B cell (primary cell): ENCODE results near the gene MAP2K7. TPM values are rescaled to one million over a fixed set of nuclear protein-coding genes. Genes with fewer than 3 reads are reported as not detected.

Experiments
- ATAC-seq: fragments of 200-7000 bp; cut with Tn5 transposase; one replicate; pipeline ENCODE4 v1.10.0; 2021; ENCODE audit warnings: low read depth, mild to moderate bottlenecking, moderate number of reproducible peaks, moderate library complexity
- CTCF ChIA-PET: fragments of 350-600 bp; sonication (Branson Sonifier 250); formaldehyde crosslinking; loops from one replicate; lab custom pipeline; 2021; ENCODE audit warnings: antibody characterized with exemption, inconsistent platforms; lab: Charles Lee
- POLR2A ChIA-PET: fragments of 350-600 bp; sonication (Branson Sonifier 250); formaldehyde crosslinking; loops from one replicate; lab custom pipeline; 2021; ENCODE audit warnings: antibody characterized with exemption; lab: Charles Lee
- DNase-seq: peaks from one replicate; pipeline ENCODE4 v3.0.0; 2013
- H2AFZ ChIP-seq: 2 replicates; pipeline ENCODE4 v1.6.1; 2012; ENCODE audit warnings: mild to moderate bottlenecking, low read depth, low read length; ENCODE audit not compliant: insufficient read depth, poor library complexity, severe bottlenecking
- H3K27ac ChIP-seq, 2 donors: 1 replicate in 1 of 2; 2 replicates in 1 of 2; pipeline ENCODE4 v1.5.1; 2012 to 2013; ENCODE audit warnings: low read length in 2 of 2, mild to moderate bottlenecking in 2 of 2, moderate library complexity in 1 of 2
- H3K27me3 ChIP-seq, 4 experiments: fragments of 200-600 bp in 1 of 4; sonication (generic) in 1 of 4; replicated peaks in 1 of 4; 1 replicate in 2 of 4; 2 replicates in 2 of 4; pipeline versions ENCODE4 v1.6.1 to v1.7.0; 2013 to 2016; ENCODE audit warnings: low read length in 3 of 4, mild to moderate bottlenecking in 2 of 4, mixed read lengths in 1 of 4, moderate library complexity in 1 of 4; ENCODE audit not compliant: insufficient read depth in 4 of 4, control insufficient read depth in 3 of 4; ENCODE audit errors: control extremely low read depth in 1 of 4
- H3K36me3 ChIP-seq, 2 experiments: replicated peaks in 1 of 2; 1 replicate in 1 of 2; 2 replicates in 1 of 2; pipeline versions ENCODE4 v1.6.1 to v1.7.1; 2013; ENCODE audit warnings: low read length in 1 of 2; ENCODE audit not compliant: insufficient read depth in 2 of 2, control insufficient read depth in 1 of 2; ENCODE audit errors: control extremely low read depth in 1 of 2, extremely low read depth in 1 of 2
- H3K4me1 ChIP-seq, 2 donors: fragments of 200-600 bp in 1 of 2; sonication (generic) in 1 of 2; 1 replicate in 1 of 2; 2 replicates in 1 of 2; pipeline versions ENCODE4 v1.5.1 to v1.6.1; 2013 to 2017; ENCODE audit warnings: low read length in 2 of 2; ENCODE audit not compliant: control insufficient read depth in 2 of 2, insufficient read depth in 2 of 2
- H3K4me2 ChIP-seq: replicated peaks from 2 replicates; pipeline ENCODE3; 2012; ENCODE audit warnings: mild to moderate bottlenecking, low read depth, low read length; ENCODE audit not compliant: poor library complexity, severe bottlenecking
- H3K4me3 ChIP-seq, 5 experiments: fragments of 200-600 bp in 1 of 5; sonication (generic) in 1 of 5; 1 replicate in 3 of 5; 2 replicates in 2 of 5; pipeline versions ENCODE4 v1.5.1 to v1.7.0; 2011 to 2016; ENCODE audit warnings: low read length in 4 of 5, mild to moderate bottlenecking in 4 of 5, low read depth in 2 of 5, control low read depth in 1 of 5, moderate library complexity in 1 of 5; ENCODE audit not compliant: insufficient read depth in 1 of 5; ENCODE audit errors: control extremely low read depth in 1 of 5, extremely low read depth in 1 of 5
- H3K79me2 ChIP-seq: fragments of 200-600 bp; sonication (generic); one replicate; pipeline ENCODE4 v1.6.0; 2016; ENCODE audit warnings: low read length; ENCODE audit not compliant: control insufficient read depth, insufficient read depth
- H3K9ac ChIP-seq: fragments of 200-600 bp; sonication (generic); 2 replicates; pipeline ENCODE4 v1.6.1; 2017; ENCODE audit warnings: mild to moderate bottlenecking, low read length, moderate library complexity
- H3K9me3 ChIP-seq, 3 donors: one replicate each; pipeline versions ENCODE4 v1.6.1 to v1.7.1; 2013; ENCODE audit warnings: low read length in 2 of 3; ENCODE audit not compliant: control insufficient read depth in 2 of 3, insufficient read depth in 1 of 3; ENCODE audit errors: control extremely low read depth in 1 of 3
- H4K20me1 ChIP-seq: 2 replicates; pipeline ENCODE4 v1.6.0; 2012; ENCODE audit warnings: mild to moderate bottlenecking, low read length; ENCODE audit not compliant: insufficient read depth, control insufficient read depth, poor library complexity, severe bottlenecking
- H3K27ac Mint-ChIP-seq: one replicate; pipeline ENCODE4 v1.8.0; 2021; ENCODE audit warnings: mixed read lengths
- H3K27me3 Mint-ChIP-seq: one replicate; pipeline ENCODE4 v1.8.0; 2021; ENCODE audit warnings: mixed read lengths
- H3K4me1 Mint-ChIP-seq: one replicate; pipeline ENCODE4 v1.8.0; 2021; ENCODE audit warnings: mixed read lengths
- H3K4me3 Mint-ChIP-seq: one replicate; pipeline ENCODE4 v1.8.0; 2021; ENCODE audit warnings: mixed read lengths
- H3K9me3 Mint-ChIP-seq: one replicate; pipeline ENCODE4 v1.8.0; 2022; ENCODE audit warnings: mixed read lengths; ENCODE audit not compliant: insufficient read depth
- EZH2 ChIP-seq: IDR thresholded peaks from 2 replicates; pipeline ENCODE4 v1.6.1; 2012; ENCODE audit warnings: borderline replicate concordance, low read depth, mild to moderate bottlenecking, moderate library complexity, low read length; ENCODE audit not compliant: insufficient read depth, poor library complexity, severe bottlenecking
- WGBS: methylation state at CpG from one replicate; pipeline ENCODE4 v1.1.5; 2013; ENCODE audit warnings: missing lambda C conversion rate; ENCODE audit not compliant: insufficient coverage; 5-methylcytosine and 5-hydroxymethylcytosine counted together
- intact Hi-C: fragments of 100-400 bp; cut with micrococcal nuclease; formaldehyde crosslinking; loops from one replicate; pipeline ENCODE4 v1.10.0; 2022
- polyA plus RNA-seq: library from polyadenylated mRNA; depleted of rRNA; stranded (reverse); fragments of >200 nt; gene quantifications from 2 replicates; pipeline ENCODE4 v1.2.3, GENCODE V29; 2012
- total RNA-seq, 2 donors: library from RNA; stranded (reverse); fragments of 120-200 nt in 1 of 2; gene quantifications; 1 replicate in 1 of 2; 2 replicates in 1 of 2; pipeline versions ENCODE4 v1.2.3 to v1.2.4, GENCODE V29; 2013 to 2022
- TF ChIP-seq, protein P1 (sequence below): fragments of 200-600 bp; IDR thresholded peaks from one replicate; pipeline ENCODE4 v1.8.0; 2022; ENCODE audit warnings: antibody characterized with exemption, mild to moderate bottlenecking

MAP2K7 gene
- total and polyA plus RNA-seq, 2 donors (not counting 1 experiment from before 2014, with no cell fraction given): 56.0 to 71.9 TPM

DNA sequence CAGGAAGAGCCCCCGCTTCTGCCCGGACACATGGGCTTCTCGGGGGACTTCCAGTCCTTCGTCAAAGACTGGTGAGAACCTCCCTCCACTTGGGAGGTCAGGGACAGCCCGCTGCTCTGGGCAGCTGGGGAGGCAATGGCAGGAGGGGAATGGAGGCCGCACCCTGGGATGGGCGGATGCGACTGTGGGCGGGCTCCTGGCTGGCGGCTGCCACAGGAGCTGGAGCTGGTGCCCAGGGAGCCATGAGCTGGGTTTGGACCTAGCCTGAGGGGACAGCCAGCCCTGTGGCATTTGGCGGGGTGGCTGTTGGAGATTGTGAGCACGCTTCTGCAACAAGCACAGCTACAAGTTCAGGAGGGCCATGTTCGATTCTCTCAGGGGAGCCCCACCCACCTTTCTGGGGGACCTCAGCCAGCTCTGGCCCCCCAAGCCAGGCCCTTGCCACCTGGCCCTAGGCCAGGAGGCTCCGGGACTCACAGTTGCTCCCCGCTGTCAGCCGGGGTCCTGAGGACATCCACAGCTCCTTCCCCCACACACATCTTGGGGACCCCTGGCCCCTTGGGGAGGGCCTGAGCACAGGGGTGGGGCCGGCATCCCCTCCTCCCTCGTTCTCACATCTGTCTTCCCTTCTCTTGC is 7.9 kb downstream of the MAP2K7 start:
- H3K9ac ChIP-seq: no peak overlapping the region
- ChIA-PET CTCF (no interaction called here), POLR2A (interaction anchor here (0.6 to 1.1 kb wide), 3 partner anchors 8 to 19 kb away, joined by 3 to 11 read pairs (median 3); partner anchors contain the start of gene SNAPC2)
- Mint-ChIP-seq H3K4me1 (peaks cover 7% of the 10 kb centered on the region), H3K27ac (no peak overlapping the region), H3K4me3 (no peak overlapping the region), H3K9me3 (no peaks in the 10 kb centered on the region), H3K27me3 (peaks cover 9% of the 10 kb centered on the region)
- no peak overlapping the region for H2AFZ ChIP-seq
- intact Hi-C loops: no loop called here
- H3K27me3 ChIP-seq: peaks cover 0 to 19% (median 9%) of the 10 kb centered on the region in 4 experiments
- no peak for DNase-seq
- no peak overlapping the region for H3K27ac ChIP-seq
- H3K4me2 ChIP-seq: no peak overlapping the region
- 97% methylated on average over 18 of the region's 18 CpGs for WGBS
- ATAC-seq: no peak
- TF ChIP-seq, protein P1, sequence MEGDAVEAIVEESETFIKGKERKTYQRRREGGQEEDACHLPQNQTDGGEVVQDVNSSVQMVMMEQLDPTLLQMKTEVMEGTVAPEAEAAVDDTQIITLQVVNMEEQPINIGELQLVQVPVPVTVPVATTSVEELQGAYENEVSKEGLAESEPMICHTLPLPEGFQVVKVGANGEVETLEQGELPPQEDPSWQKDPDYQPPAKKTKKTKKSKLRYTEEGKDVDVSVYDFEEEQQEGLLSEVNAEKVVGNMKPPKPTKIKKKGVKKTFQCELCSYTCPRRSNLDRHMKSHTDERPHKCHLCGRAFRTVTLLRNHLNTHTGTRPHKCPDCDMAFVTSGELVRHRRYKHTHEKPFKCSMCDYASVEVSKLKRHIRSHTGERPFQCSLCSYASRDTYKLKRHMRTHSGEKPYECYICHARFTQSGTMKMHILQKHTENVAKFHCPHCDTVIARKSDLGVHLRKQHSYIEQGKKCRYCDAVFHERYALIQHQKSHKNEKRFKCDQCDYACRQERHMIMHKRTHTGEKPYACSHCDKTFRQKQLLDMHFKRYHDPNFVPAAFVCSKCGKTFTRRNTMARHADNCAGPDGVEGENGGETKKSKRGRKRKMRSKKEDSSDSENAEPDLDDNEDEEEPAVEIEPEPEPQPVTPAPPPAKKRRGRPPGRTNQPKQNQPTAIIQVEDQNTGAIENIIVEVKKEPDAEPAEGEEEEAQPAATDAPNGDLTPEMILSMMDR: no peak
- TF ChIP-seq EZH2: no peak
- H3K36me3 ChIP-seq: peaks cover 3 to 31% of the 10 kb centered on the region in 2 experiments
- H3K4me1 ChIP-seq: peaks cover 11 to 14% of the 10 kb centered on the region in 2 donors
- H3K9me3 ChIP-seq: peaks cover 0 to 8% (median 0%) of the 10 kb centered on the region in 3 donors
- peaks cover 16% of the 10 kb centered on the region for H3K79me2 ChIP-seq
- H4K20me1 ChIP-seq: peaks cover 81% of the 10 kb centered on the region
- H3K4me3 ChIP-seq: no peak overlapping the region

GRCh38 chr19:7912144-7912696 is 8.5 kb downstream of the MAP2K7 start:
- Histone ChIP-seq H3K9ac (no peak overlapping the region), H4K20me1 (peaks cover 80% of the 10 kb centered on the region), H3K4me1 (peaks cover 16 to 20% of the 10 kb centered on the region in 2 donors), H3K79me2 (peaks cover 10% of the 10 kb centered on the region), H3K4me2 (no peak overlapping the region), H3K27me3 (peaks cover 0 to 23% (median 11%) of the 10 kb centered on the region in 4 experiments), H3K27ac (no peak overlapping the region), H3K9me3 (peaks cover 0 to 11% (median 0%) of the 10 kb centered on the region in 3 donors), H2AFZ (no peak overlapping the region), H3K4me3 (no peak overlapping the region), H3K36me3 (peaks cover 3 to 31% of the 10 kb centered on the region in 2 experiments)
- H3K4me3 Mint-ChIP-seq: no peak overlapping the region
- H3K9me3 Mint-ChIP-seq: no peaks in the 10 kb centered on the region
- TF ChIP-seq, protein P1: no peak
- no peak for TF ChIP-seq EZH2
- CTCF ChIA-PET: no interaction called here
- no peak overlapping the region for H3K27ac Mint-ChIP-seq
- POLR2A ChIA-PET: interaction anchor here (0.6 to 1.1 kb wide), 3 partner anchors 7 to 18 kb away, joined by 3 to 11 read pairs (median 3); partner anchors contain the start of gene SNAPC2
- intact Hi-C loops: no loop called here
- ATAC-seq: no peak
- WGBS: 97% methylated on average over 22 of the region's 31 CpGs
- H3K4me1 Mint-ChIP-seq: peaks cover 11% of the 10 kb centered on the region
- peaks cover 9% of the 10 kb centered on the region for H3K27me3 Mint-ChIP-seq
- DNase-seq: no peak
